Stimulated activated CD4-positive, alpha-beta T cell treated with anti-CD3 and anti-CD28 coated beads, Interleukin-15, amount 100 ng/mL, for 24 hours (primary cell): ENCODE data around the gene CAPS.
"Not testable (repeated sequence)": the region's sequence is repeated elsewhere in the genome, so short reads cannot be mapped to it uniquely, and the experiment has no call there.

ENCODE experiments used
- DNase-seq: peaks from one replicate; pipeline ENCODE4 v3.0.0-alpha.2; 2020

Gene CAPS

GRCh38 chr19:5959260-5960004, 45.4 kb downstream of the CAPS start:
- no peak for DNase-seq

- DNase-seq = no peak
These were observed 46.2 kb downstream of the CAPS start for GRCh38 chr19:5960005-5961001.

- DNase-seq = not testable (repeated sequence)
These were observed 47.6 kb downstream of the CAPS start for GRCh38 chr19:5961641-5961968.

- peak; percentile 63 for DNase-seq
These were observed 48.2 kb downstream of the CAPS start for GRCh38 chr19:5961969-5962945.

GRCh38 chr19:5963259-5963658, 49.2 kb downstream of the CAPS start:
- not testable (repeated sequence) for DNase-seq

GRCh38 chr19:5963855-5964254, 49.8 kb downstream of the CAPS start:
- no peak for DNase-seq

- DNase-seq = no peak
These were observed 50.9 kb downstream of the CAPS start for GRCh38 chr19:5964816-5965565.
